Hematopoietic multipotent progenitor cell treated with erythropoietin and hydrocortisone succinate and interleukin-3 and kit ligand, for 6 days (in vitro differentiated cells): ENCODE data around the gene CASKIN2.
"Not testable (repeated sequence)": the region's sequence is repeated elsewhere in the genome, so short reads cannot be mapped to it uniquely, and the experiment has no call there.

Source experiments
- DNase-seq: peaks from one replicate; pipeline ENCODE4 v3.0.0-alpha.2; 2015

The CASKIN2 gene

GRCh38 chr17:75488693-75489510, 26.4 kb downstream of the CASKIN2 start:
- no peak for DNase-seq

- peak; percentile 72 for DNase-seq
Observed at GRCh38 chr17:75487351-75488070, 27.8 kb downstream of the CASKIN2 start.

- DNase-seq, result peak; percentile 15
Observed at GRCh38 chr17:75486951-75487350, 28.4 kb downstream of the CASKIN2 start.

- DNase-seq, result no peak
Observed at GRCh38 chr17:75486151-75486550, 29.2 kb downstream of the CASKIN2 start.

GRCh38 chr17:75485688-75486087, 29.6 kb downstream of the CASKIN2 start:
- DNase-seq, result no peak

GRCh38 chr17:75482098-75482942, 33.0 kb downstream of the CASKIN2 start:
- DNase-seq, result no peak

- no peak for DNase-seq
Observed at GRCh38 chr17:75481194-75482068, 33.9 kb downstream of the CASKIN2 start.

- no peak for DNase-seq
Observed at GRCh38 chr17:75480281-75480680, 35.1 kb downstream of the CASKIN2 start.

- DNase-seq, result no peak
Observed at GRCh38 chr17:75478508-75478907, 36.8 kb downstream of the CASKIN2 start.

GRCh38 chr17:75477490-75477862, 37.9 kb downstream of the CASKIN2 start:
- DNase-seq, result not testable (repeated sequence)

- DNase-seq, result no peak
Observed at GRCh38 chr17:75476752-75477489, 38.4 kb downstream of the CASKIN2 start.

- DNase-seq, result no peak
Observed at GRCh38 chr17:75476271-75476671, 39.1 kb downstream of the CASKIN2 start.

GRCh38 chr17:75475851-75476250, 39.5 kb downstream of the CASKIN2 start:
- no peak for DNase-seq

GRCh38 chr17:75475144-75475835, 40.0 kb downstream of the CASKIN2 start:
- DNase-seq, result no peak

- no peak for DNase-seq
Observed at GRCh38 chr17:75474736-75475135, 40.6 kb downstream of the CASKIN2 start.

- DNase-seq, result no peak
Observed at GRCh38 chr17:75473246-75473645, 42.1 kb downstream of the CASKIN2 start.

- DNase-seq, result peak; percentile 73
Observed at GRCh38 chr17:75472119-75472518, 43.2 kb downstream of the CASKIN2 start.

GRCh38 chr17:75471207-75471606, 44.1 kb downstream of the CASKIN2 start:
- no peak for DNase-seq

- DNase-seq, result no peak
Observed at GRCh38 chr17:75468779-75469373, 46.5 kb downstream of the CASKIN2 start.

GRCh38 chr17:75468291-75468754, 47.0 kb downstream of the CASKIN2 start:
- DNase-seq, result no peak
